ENCODE measurements around the gene HIPK3.

DNA sequence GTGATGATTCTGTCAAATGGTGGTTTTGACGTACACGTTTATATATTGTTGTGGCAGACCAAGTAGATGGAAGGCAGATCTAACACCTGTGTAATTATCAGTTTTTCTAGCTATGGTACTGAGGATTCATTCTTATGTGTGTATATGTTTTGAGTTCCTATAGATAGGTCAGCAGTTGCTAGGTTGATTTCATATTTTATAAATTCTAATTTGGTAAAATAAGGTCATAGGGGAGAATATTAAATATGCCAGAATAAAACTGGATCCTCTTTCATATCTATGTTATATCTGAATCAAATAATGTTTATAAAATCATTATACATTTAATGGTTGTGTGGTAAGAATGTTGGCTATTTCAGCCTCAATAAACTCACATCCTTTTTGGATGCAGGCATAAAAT lies 27.6 kb downstream of the HIPK3 start:
- TF ChIP-seq POLR2AphosphoS5 (IDR thresholded peaks at IDR 0.05; ENCODE audit: low read depth, low read length): no peak
- no peak for TF ChIP-seq REST (IDR thresholded peaks at IDR 0.05; ENCODE audit: insufficient read depth in 1 of 2, low read depth in 2 of 2, low read length in 2 of 2)
